ENCODE measurements around the gene TTC24.

The TTC24 gene

DNA sequence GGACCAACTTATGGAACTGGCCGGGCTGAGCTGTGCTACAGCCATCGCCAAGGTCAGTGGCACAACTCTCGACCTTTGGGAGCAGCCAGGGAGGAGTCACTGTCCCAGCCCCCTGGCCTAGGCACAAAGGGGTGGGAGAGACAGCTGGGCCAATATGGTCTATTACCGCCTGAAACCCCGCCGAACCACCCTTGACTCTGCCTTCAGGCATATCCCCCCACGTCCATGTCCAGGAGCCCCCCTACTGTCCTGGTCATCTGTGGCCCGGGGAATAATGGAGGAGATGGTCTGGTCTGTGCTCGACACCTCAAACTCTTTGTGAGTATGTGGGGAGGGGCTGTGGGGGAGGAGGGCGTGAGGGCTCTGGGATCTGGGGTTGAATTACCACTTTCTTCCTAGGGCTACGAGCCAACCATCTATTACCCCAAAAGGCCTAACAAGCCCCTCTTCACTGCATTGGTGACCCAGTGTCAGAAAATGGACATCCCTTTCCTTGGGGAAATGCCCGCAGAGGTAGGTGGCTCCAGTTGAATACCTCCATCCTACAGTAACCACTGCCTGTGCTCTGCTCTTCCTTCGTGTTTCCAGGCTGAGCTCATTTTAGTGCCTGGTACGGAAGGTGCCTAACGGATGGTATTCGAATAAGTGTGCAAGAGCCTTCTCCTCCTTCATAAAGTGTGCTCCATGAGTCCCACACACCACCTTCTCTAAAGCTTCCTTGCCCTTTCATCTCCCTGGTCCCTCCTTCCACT, 12.8 kb downstream of the TTC24 start:
- TF ChIP-seq RAD21 (IDR thresholded peaks at IDR 0.05; ENCODE audit: low read depth) (no peak), TAF1 (IDR thresholded peaks at IDR 0.05; ENCODE audit: low read depth) (no peak), CREB1 (IDR thresholded peaks at IDR 0.05; ENCODE audit: low read depth) (no peak), TCF12 (IDR thresholded peaks at IDR 0.05; ENCODE audit: low read depth) (no peak), NFIC (IDR thresholded peaks at IDR 0.05) (no peak), ZBTB7A (IDR thresholded peaks at IDR 0.05; ENCODE audit: low read depth) (no peak)

DNA sequence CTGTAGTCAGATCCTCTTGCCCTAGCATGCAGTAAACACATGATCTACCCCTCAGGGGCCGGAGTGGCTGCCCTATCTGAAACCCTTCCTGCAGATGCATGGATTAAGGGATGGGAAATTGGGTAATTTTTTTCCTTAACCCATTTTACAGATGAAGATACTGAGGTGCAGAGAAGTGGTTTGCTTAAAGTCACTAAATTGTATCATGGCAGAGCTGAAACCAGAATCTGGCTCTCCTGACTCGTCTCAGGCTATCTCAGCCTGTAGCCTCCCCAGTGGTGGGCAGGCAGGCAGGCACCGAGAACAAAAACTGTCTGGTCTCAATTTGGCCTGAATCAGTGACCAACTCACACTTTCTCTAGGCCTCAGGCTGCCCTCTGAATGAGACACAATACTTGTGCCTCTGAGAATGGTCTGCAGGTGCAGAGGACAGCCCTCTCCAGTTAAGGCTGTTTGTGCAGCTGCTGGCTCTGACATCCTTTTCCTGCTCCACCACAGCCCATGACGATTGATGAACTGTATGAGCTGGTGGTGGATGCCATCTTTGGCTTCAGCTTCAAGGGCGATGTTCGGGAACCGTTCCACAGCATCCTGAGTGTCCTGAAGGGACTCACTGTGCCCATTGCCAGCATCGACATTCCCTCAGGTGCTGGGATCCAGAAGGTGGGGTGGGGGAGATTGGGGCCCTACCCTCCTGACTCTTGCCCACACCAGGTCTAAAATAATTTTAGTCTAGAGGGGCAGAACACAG, 13.6 kb downstream of the TTC24 start:
- TF ChIP-seq CREB1 (IDR thresholded peaks at IDR 0.05; ENCODE audit: low read depth): no peak
- TF ChIP-seq RAD21 (IDR thresholded peaks at IDR 0.05; ENCODE audit: low read depth): no peak
- TF ChIP-seq ZBTB7A (IDR thresholded peaks at IDR 0.05; ENCODE audit: low read depth): no peak
- TF ChIP-seq YY1 (IDR thresholded peaks at IDR 0.05; ENCODE audit: low read depth): no peak
- no peak for TF ChIP-seq FOXM1 (IDR thresholded peaks at IDR 0.05; ENCODE audit: borderline replicate concordance, low read depth)

DNA sequence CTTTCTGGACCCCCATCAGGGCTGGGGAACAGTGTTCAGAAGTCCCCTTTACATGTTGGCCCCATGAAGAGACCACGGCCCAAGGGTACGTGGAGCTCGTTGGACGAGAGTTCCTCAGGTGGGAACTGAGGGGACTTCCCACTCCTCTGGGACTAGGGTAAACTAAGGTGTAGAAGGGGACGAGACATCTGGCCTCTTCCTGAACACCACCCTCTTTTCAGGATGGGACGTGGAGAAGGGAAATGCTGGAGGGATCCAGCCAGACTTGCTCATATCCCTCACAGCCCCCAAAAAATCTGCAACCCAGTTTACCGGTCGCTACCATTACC, 14.1 kb downstream of the TTC24 start:
- TF ChIP-seq EP300 (IDR thresholded peaks at IDR 0.05; ENCODE audit: borderline replicate concordance) (no peak), YY1 (IDR thresholded peaks at IDR 0.05; ENCODE audit: low read depth) (no peak), NFIC (IDR thresholded peaks at IDR 0.05) (no peak), RAD21 (IDR thresholded peaks at IDR 0.05; ENCODE audit: low read depth) (no peak), ZBTB7A (IDR thresholded peaks at IDR 0.05; ENCODE audit: low read depth) (no peak), FOXM1 (IDR thresholded peaks at IDR 0.05; ENCODE audit: borderline replicate concordance, low read depth) (no peak), TAF1 (IDR thresholded peaks at IDR 0.05; ENCODE audit: low read depth) (no peak), TEAD4 (IDR thresholded peaks at IDR 0.05) (no peak)
- TF ChIP-seq, protein P1, sequence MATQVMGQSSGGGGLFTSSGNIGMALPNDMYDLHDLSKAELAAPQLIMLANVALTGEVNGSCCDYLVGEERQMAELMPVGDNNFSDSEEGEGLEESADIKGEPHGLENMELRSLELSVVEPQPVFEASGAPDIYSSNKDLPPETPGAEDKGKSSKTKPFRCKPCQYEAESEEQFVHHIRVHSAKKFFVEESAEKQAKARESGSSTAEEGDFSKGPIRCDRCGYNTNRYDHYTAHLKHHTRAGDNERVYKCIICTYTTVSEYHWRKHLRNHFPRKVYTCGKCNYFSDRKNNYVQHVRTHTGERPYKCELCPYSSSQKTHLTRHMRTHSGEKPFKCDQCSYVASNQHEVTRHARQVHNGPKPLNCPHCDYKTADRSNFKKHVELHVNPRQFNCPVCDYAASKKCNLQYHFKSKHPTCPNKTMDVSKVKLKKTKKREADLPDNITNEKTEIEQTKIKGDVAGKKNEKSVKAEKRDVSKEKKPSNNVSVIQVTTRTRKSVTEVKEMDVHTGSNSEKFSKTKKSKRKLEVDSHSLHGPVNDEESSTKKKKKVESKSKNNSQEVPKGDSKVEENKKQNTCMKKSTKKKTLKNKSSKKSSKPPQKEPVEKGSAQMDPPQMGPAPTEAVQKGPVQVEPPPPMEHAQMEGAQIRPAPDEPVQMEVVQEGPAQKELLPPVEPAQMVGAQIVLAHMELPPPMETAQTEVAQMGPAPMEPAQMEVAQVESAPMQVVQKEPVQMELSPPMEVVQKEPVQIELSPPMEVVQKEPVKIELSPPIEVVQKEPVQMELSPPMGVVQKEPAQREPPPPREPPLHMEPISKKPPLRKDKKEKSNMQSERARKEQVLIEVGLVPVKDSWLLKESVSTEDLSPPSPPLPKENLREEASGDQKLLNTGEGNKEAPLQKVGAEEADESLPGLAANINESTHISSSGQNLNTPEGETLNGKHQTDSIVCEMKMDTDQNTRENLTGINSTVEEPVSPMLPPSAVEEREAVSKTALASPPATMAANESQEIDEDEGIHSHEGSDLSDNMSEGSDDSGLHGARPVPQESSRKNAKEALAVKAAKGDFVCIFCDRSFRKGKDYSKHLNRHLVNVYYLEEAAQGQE (IDR thresholded peaks at IDR 0.05; ENCODE audit: low read depth): no peak
- TF ChIP-seq, protein P2, sequence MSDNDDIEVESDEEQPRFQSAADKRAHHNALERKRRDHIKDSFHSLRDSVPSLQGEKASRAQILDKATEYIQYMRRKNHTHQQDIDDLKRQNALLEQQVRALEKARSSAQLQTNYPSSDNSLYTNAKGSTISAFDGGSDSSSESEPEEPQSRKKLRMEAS (IDR thresholded peaks at IDR 0.05): no peak

DNA sequence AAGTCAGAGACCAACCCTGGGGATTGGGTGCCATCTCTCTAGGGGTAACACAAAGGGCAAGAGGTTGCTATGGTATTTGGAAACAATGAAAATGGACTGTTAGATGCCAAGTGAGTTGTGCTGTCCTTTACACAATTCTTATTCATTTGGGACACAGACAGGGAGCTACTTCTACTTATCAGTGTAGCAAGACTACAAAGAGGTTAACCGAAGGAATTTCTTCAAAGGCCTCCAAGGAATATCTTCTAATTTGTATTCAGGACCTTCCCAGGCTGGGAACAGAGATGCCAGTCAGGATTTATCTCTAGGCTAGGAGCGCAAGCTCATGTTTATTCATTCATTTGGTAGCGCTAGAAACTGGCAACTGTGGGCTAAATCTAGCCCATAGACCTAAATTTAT, 14.7 kb downstream of the TTC24 start:
- TF ChIP-seq, protein P3, sequence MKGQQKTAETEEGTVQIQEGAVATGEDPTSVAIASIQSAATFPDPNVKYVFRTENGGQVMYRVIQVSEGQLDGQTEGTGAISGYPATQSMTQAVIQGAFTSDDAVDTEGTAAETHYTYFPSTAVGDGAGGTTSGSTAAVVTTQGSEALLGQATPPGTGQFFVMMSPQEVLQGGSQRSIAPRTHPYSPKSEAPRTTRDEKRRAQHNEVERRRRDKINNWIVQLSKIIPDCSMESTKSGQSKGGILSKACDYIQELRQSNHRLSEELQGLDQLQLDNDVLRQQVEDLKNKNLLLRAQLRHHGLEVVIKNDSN (IDR thresholded peaks at IDR 0.05): no peak
- TF ChIP-seq RAD21 (IDR thresholded peaks at IDR 0.05; ENCODE audit: low read depth): no peak
- TF ChIP-seq CEBPB (IDR thresholded peaks at IDR 0.05): no peak
- TF ChIP-seq NFIC (IDR thresholded peaks at IDR 0.05): no peak
- TF ChIP-seq, protein P1 (IDR thresholded peaks at IDR 0.05; ENCODE audit: low read depth): no peak
- no peak for TF ChIP-seq EP300 (IDR thresholded peaks at IDR 0.05; ENCODE audit: borderline replicate concordance)
- TF ChIP-seq TCF12 (IDR thresholded peaks at IDR 0.05; ENCODE audit: low read depth): no peak
- TF ChIP-seq ZBTB7A (IDR thresholded peaks at IDR 0.05; ENCODE audit: low read depth): no peak
- no peak for TF ChIP-seq CREB1 (IDR thresholded peaks at IDR 0.05; ENCODE audit: low read depth)
- no peak for TF ChIP-seq YY1 (IDR thresholded peaks at IDR 0.05; ENCODE audit: low read depth)
- TF ChIP-seq, protein P2 (IDR thresholded peaks at IDR 0.05): no peak
- TF ChIP-seq FOXM1 (IDR thresholded peaks at IDR 0.05; ENCODE audit: borderline replicate concordance, low read depth): no peak
- no peak for TF ChIP-seq EGR1 (IDR thresholded peaks at IDR 0.05)

DNA sequence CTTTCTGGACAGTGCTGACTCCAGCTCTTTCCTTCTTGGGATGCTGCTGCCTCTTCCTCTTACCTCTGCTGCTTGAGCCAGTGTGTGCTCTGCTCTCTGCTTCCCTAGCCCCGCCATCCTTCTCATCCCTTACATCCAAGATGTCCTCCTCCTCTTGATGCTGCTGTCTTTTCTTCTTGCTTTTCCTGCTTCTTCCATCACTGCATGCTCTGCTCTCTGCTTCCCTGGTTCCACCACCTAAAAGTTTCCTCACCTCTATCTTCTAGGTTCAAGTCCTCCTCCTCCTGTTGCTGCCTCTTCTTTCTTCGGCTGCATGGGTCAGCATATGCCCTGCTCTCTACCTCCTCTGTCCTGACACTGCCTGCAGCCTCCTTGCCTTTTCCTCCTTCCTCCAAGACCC, 15.5 kb downstream of the TTC24 start:
- TF ChIP-seq TAF1 (IDR thresholded peaks at IDR 0.05; ENCODE audit: low read depth) (no peak), FOXM1 (IDR thresholded peaks at IDR 0.05; ENCODE audit: borderline replicate concordance, low read depth) (no peak), EP300 (IDR thresholded peaks at IDR 0.05; ENCODE audit: borderline replicate concordance) (no peak), YY1 (IDR thresholded peaks at IDR 0.05; ENCODE audit: low read depth) (no peak), NFIC (IDR thresholded peaks at IDR 0.05) (no peak), EGR1 (IDR thresholded peaks at IDR 0.05) (no peak), RAD21 (IDR thresholded peaks at IDR 0.05; ENCODE audit: low read depth) (no peak), ZBTB7A (IDR thresholded peaks at IDR 0.05; ENCODE audit: low read depth) (no peak), CEBPB (IDR thresholded peaks at IDR 0.05) (no peak), CREB1 (IDR thresholded peaks at IDR 0.05; ENCODE audit: low read depth) (no peak), TEAD4 (IDR thresholded peaks at IDR 0.05) (no peak), TCF12 (IDR thresholded peaks at IDR 0.05; ENCODE audit: low read depth) (no peak)
- TF ChIP-seq, protein P2 (IDR thresholded peaks at IDR 0.05): no peak
- TF ChIP-seq, protein P1 (IDR thresholded peaks at IDR 0.05; ENCODE audit: low read depth): no peak
- TF ChIP-seq, protein P3 (IDR thresholded peaks at IDR 0.05): no peak

Measured in Ishikawa (cell line).